PC-9 (cell line): Measurements from ENCODE around the gene MXRA7. TPM values are rescaled to one million over a fixed set of nuclear protein-coding genes. Genes with fewer than 3 reads are reported as not detected.
"Not testable (repeated sequence)": the region's sequence is repeated elsewhere in the genome, so short reads cannot be mapped to it uniquely, and the experiment has no call there.

ENCODE experiments used
- BruUV-seq: library from RNA; stranded (reverse); fragments of 400-500 nt; replicated peaks from 2 replicates; lab custom pipeline; 2021; lab: Mats Ljungman, UMichigan
- CTCF ChIA-PET: fragments of 300-600 bp; sonication (Branson Sonifier 250); formaldehyde crosslinking; loops from one replicate; lab custom pipeline; 2022; ENCODE audit warnings: antibody characterized with exemption; lab: Charles Lee
- POLR2A ChIA-PET: fragments of 300-600 bp; sonication (Branson Sonifier 250); formaldehyde crosslinking; loops from one replicate; lab custom pipeline; 2022; ENCODE audit warnings: antibody characterized with exemption; ENCODE audit not compliant: unreplicated experiment; lab: Charles Lee
- DNase-seq, 2 experiments: peaks; one replicate each; pipeline versions ENCODE4 v3.0.0 to v3.0.0-alpha.2; 2015 to 2022; ENCODE audit warnings: mixed read lengths in 1 of 2
- H2AFZ ChIP-seq: fragments of 200-600 bp; sonication (generic); 2 replicates; pipeline ENCODE4 v1.8.1; 2017; ENCODE audit warnings: antibody characterized with exemption
- H3F3A ChIP-seq: fragments of 200-600 bp; sonication (generic); 2 replicates; pipeline ENCODE4 v1.8.1; 2017; ENCODE audit warnings: antibody characterized with exemption, mild to moderate bottlenecking, low read depth; ENCODE audit not compliant: insufficient read depth
- H3K27ac ChIP-seq: fragments of 200-600 bp; sonication (generic); 2 replicates; pipeline ENCODE4 v1.6.1; 2016; ENCODE audit warnings: mixed run types
- H3K27me3 ChIP-seq: fragments of 200-600 bp; sonication (generic); 2 replicates; pipeline ENCODE4 v1.6.1; 2016; ENCODE audit warnings: low read depth, mixed run types; ENCODE audit not compliant: insufficient read depth
- H3K36me3 ChIP-seq: fragments of 200-600 bp; sonication (generic); 2 replicates; pipeline ENCODE4 v1.6.1; 2016; ENCODE audit warnings: low read depth, mixed run types
- H3K4me1 ChIP-seq: fragments of 200-600 bp; sonication (generic); replicated peaks from 2 replicates; pipeline ENCODE4 v1.6.1; 2016; ENCODE audit warnings: mixed run types; ENCODE audit not compliant: insufficient read depth
- H3K4me2 ChIP-seq: fragments of 200-600 bp; sonication (generic); 2 replicates; pipeline ENCODE4 v1.6.1; 2017; ENCODE audit warnings: mixed run types
- H3K4me3 ChIP-seq: fragments of 200-600 bp; sonication (generic); 2 replicates; pipeline ENCODE4 v1.6.1; 2016; ENCODE audit warnings: mixed run types
- H3K79me2 ChIP-seq: fragments of 200-600 bp; sonication (generic); 2 replicates; pipeline ENCODE4 v1.6.1; 2017; ENCODE audit warnings: low read depth, mixed run types
- H3K9me2 ChIP-seq: fragments of 200-600 bp; sonication (generic); 2 replicates; pipeline ENCODE4 v1.8.1; 2017; ENCODE audit warnings: mild to moderate bottlenecking; ENCODE audit not compliant: insufficient read depth
- H3K9me3 ChIP-seq: fragments of 200-600 bp; sonication (generic); 2 replicates; pipeline ENCODE4 v1.8.1; 2016; ENCODE audit warnings: low read depth; ENCODE audit not compliant: insufficient read depth
- H4K20me1 ChIP-seq: fragments of 200-600 bp; sonication (generic); 2 replicates; pipeline ENCODE4 v1.8.1; 2017; ENCODE audit not compliant: insufficient read depth
- CTCF ChIP-seq: fragments of 200-600 bp; sonication (generic); conservative IDR thresholded peaks from 2 replicates; pipeline ENCODE4 v1.6.1; 2017; ENCODE audit warnings: mixed run types, antibody characterized with exemption, mild to moderate bottlenecking, moderate library complexity
- EZH2 ChIP-seq: fragments of 200-600 bp; sonication (generic); IDR thresholded peaks from 2 replicates; pipeline ENCODE4 v1.8.0; 2017; ENCODE audit warnings: antibody characterized with exemption, low read depth
- intact Hi-C: fragments of 100-400 bp; cut with micrococcal nuclease; formaldehyde crosslinking; loops from one replicate; pipeline ENCODE4 v1.10.0; 2022; ENCODE audit not compliant: unreplicated experiment
- total RNA-seq: library from RNA; stranded (reverse); gene quantifications from 2 replicates; pipeline ENCODE4 v1.2.3, GENCODE V29; 2021

The MXRA7 gene
- total RNA-seq, 1 experiment from 2014 or later, result 5.5 TPM

- H3K36me3 ChIP-seq, result 0 out of 2 replicates have a peak, but pooled peaks cover 6% of the 10 kb centered on the region
- POLR2A ChIA-PET, result interaction anchor here (0.5 to 0.6 kb wide), 2 partner anchors 364 to 748 kb away, joined by 3 to 12 read pairs; partner anchors contain the start of gene ACOX1
- CTCF ChIA-PET, result interaction anchor here (0.6 kb wide), 1 partner anchor 560 kb away, joined by 3 read pairs; no protein-coding TSS in a partner anchor
Measured at GRCh38 chr17:76726231-76726775, 15.5 kb upstream of the MXRA7 start, which contains the start of gene JMJD6. Gene JMJD6 (minus strand): TSS chr17:76726606. CDS start chr17:76726475, 131 bp downstream.

GRCh38 chr17:76725580-76726230 lies 14.9 kb upstream of the MXRA7 start:
- peaks cover 64% of the 10 kb centered on the region for H3K79me2 ChIP-seq
- intact Hi-C loops, result loop anchor here (5.0 kb wide), 2 partner anchors 168 to 342 kb away; no protein-coding TSS in a partner anchor
- peak overlapping the region; percentile 91 for H2AFZ ChIP-seq
- TF ChIP-seq EZH2, result no peak
- TF ChIP-seq CTCF, result no peak
- BruUV-seq, result no TSS peak
- 0 out of 2 replicates have a peak, but pooled peaks cover 6% of the 10 kb centered on the region for H3K36me3 ChIP-seq
- H3K4me2 ChIP-seq, result peak overlapping the region; percentile 87
- POLR2A ChIA-PET, result no interaction called here
- H3K27me3 ChIP-seq, result no peaks in the 10 kb centered on the region
- peak in 1 of 2 experiments; percentile 40 for DNase-seq
- H3K9me2 ChIP-seq, result no peaks in the 10 kb centered on the region
- no peaks in the 10 kb centered on the region for H3K9me3 ChIP-seq
- CTCF ChIA-PET, result no interaction called here
- H3K4me3 ChIP-seq, result peak overlapping the region; percentile 73
- H3F3A ChIP-seq, result 0 out of 2 replicates have a peak, but pooled peaks cover 6% of the 10 kb centered on the region
- peak overlapping the region; percentile 49 for H3K27ac ChIP-seq
- peaks cover 12% of the 10 kb centered on the region for H3K4me1 ChIP-seq
- peaks cover 8% of the 10 kb centered on the region; the same call in 1 of the 2 replicates for H4K20me1 ChIP-seq

More at GRCh38 chr17:76726231-76726775, 15.5 kb upstream of the MXRA7 start, which contains the start of gene JMJD6:
- peak within 1 kb of the TSS; percentile 87 for H3K4me2 ChIP-seq
- peak within 1 kb of the TSS; percentile 91 for H2AFZ ChIP-seq
- DNase-seq, result peak; percentile 79 to 95
- peaks cover 67% of the 10 kb centered on the region for H3K79me2 ChIP-seq
- H3F3A ChIP-seq, result peaks cover 10% of the 10 kb centered on the region; the same call in 1 of the 2 replicates
- peaks cover 8% of the 10 kb centered on the region; the same call in 1 of the 2 replicates for H4K20me1 ChIP-seq
- H3K9me2 ChIP-seq, result no peaks in the 10 kb centered on the region
- H3K4me1 ChIP-seq, result peaks cover 12% of the 10 kb centered on the region
- H3K4me3 ChIP-seq, result peak within 1 kb of the TSS; percentile 78
- BruUV-seq, result TSS peak; percentile 54
- TF ChIP-seq CTCF, result no peak
- no peak for TF ChIP-seq EZH2
- H3K27me3 ChIP-seq, result no peaks in the 10 kb centered on the region
- peak within 1 kb of the TSS; percentile 81 for H3K27ac ChIP-seq
- no peaks in the 10 kb centered on the region for H3K9me3 ChIP-seq
- intact Hi-C loops, result loop anchor here (5.0 kb wide), 2 partner anchors 169 to 341 kb away; no protein-coding TSS in a partner anchor

- Histone ChIP-seq H4K20me1 (peaks cover 8% of the 10 kb centered on the region; the same call in 1 of the 2 replicates), H3K9me3 (no peaks in the 10 kb centered on the region), H3K79me2 (peaks cover 49% of the 10 kb centered on the region), H3K27me3 (no peaks in the 10 kb centered on the region), H3K27ac (no peak overlapping the region), H2AFZ (no peak overlapping the region), H3K4me2 (no peak overlapping the region), H3K4me3 (no peak overlapping the region), H3K36me3 (0 out of 2 replicates have a peak, but pooled peaks cover 6% of the 10 kb centered on the region), H3K9me2 (no peaks in the 10 kb centered on the region), H3K4me1 (peaks cover 12% of the 10 kb centered on the region), H3F3A (no peaks in the 10 kb centered on the region)
- TF ChIP-seq EZH2 (no peak), CTCF (no peak)
- DNase-seq, result no peak
- ChIA-PET CTCF (no interaction called here), POLR2A (no interaction called here)
- no TSS peak for BruUV-seq
- intact Hi-C loops, result no loop called here
Measured at GRCh38 chr17:76723812-76724211, 13.0 kb upstream of the MXRA7 start.

- H3K27ac ChIP-seq, CTCF ChIA-PET, H2AFZ ChIP-seq, H3K27me3 ChIP-seq, POLR2A ChIA-PET, H3K36me3 ChIP-seq, H3K9me2 ChIP-seq, BruUV-seq, H3K4me2 ChIP-seq, intact Hi-C loops, DNase-seq, H3K4me3 ChIP-seq, H3F3A ChIP-seq, H4K20me1 ChIP-seq, H3K9me3 ChIP-seq: not testable (repeated sequence)
- peaks cover 41% of the 10 kb centered on the region for H3K79me2 ChIP-seq
- H3K4me1 ChIP-seq, result peaks cover 11% of the 10 kb centered on the region
Measured at GRCh38 chr17:76722977-76723376, 12.2 kb upstream of the MXRA7 start.
